Cardiac fibroblast (primary cell): Measurements from ENCODE around the gene DCTN5.

ENCODE experiments used
- DNase-seq, 2 donors: peaks; one replicate each; pipeline versions ENCODE4 v3.0.0 to v3.0.0-alpha.2; 2010; ENCODE audit warnings: low read depth in 2 of 2
- H3K4me3 ChIP-seq, 2 donors: replicated peaks in 1 of 2; 1 replicate in 1 of 2; 2 replicates in 1 of 2; pipeline ENCODE4 v1.5.1; 2011; ENCODE audit warnings: low read depth in 2 of 2, low read length in 2 of 2, mild to moderate bottlenecking in 2 of 2, moderate library complexity in 1 of 2
- TF ChIP-seq, protein P1 (sequence below): IDR thresholded peaks from one replicate; pipeline ENCODE4 v1.5.1; 2011; ENCODE audit warnings: low read depth, mild to moderate bottlenecking, low read length, inconsistent platforms

Gene DCTN5

DNA sequence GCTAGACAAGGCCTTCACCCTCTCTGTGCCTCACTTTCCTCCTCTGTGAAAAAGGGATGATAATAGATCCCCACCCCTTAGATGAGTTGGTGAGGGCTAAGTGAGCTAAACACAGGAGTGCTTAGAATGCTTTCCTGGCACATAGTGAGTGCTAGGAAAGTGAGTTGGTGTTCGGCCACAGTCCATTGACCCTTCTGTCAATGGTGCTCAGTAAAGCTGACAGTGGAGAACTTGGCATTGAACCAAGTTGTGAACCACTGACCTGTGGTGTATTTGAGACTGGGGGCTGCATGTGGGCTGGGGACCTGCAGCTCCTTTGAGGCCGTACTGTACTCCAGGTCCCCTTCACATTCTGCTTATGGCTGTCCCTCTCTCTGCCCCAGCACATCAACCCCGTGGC, 42.2 kb downstream of the DCTN5 start:
- no peak for DNase-seq
- H3K4me3 ChIP-seq: no peak overlapping the region
- TF ChIP-seq, protein P1, sequence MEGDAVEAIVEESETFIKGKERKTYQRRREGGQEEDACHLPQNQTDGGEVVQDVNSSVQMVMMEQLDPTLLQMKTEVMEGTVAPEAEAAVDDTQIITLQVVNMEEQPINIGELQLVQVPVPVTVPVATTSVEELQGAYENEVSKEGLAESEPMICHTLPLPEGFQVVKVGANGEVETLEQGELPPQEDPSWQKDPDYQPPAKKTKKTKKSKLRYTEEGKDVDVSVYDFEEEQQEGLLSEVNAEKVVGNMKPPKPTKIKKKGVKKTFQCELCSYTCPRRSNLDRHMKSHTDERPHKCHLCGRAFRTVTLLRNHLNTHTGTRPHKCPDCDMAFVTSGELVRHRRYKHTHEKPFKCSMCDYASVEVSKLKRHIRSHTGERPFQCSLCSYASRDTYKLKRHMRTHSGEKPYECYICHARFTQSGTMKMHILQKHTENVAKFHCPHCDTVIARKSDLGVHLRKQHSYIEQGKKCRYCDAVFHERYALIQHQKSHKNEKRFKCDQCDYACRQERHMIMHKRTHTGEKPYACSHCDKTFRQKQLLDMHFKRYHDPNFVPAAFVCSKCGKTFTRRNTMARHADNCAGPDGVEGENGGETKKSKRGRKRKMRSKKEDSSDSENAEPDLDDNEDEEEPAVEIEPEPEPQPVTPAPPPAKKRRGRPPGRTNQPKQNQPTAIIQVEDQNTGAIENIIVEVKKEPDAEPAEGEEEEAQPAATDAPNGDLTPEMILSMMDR: no peak

DNA sequence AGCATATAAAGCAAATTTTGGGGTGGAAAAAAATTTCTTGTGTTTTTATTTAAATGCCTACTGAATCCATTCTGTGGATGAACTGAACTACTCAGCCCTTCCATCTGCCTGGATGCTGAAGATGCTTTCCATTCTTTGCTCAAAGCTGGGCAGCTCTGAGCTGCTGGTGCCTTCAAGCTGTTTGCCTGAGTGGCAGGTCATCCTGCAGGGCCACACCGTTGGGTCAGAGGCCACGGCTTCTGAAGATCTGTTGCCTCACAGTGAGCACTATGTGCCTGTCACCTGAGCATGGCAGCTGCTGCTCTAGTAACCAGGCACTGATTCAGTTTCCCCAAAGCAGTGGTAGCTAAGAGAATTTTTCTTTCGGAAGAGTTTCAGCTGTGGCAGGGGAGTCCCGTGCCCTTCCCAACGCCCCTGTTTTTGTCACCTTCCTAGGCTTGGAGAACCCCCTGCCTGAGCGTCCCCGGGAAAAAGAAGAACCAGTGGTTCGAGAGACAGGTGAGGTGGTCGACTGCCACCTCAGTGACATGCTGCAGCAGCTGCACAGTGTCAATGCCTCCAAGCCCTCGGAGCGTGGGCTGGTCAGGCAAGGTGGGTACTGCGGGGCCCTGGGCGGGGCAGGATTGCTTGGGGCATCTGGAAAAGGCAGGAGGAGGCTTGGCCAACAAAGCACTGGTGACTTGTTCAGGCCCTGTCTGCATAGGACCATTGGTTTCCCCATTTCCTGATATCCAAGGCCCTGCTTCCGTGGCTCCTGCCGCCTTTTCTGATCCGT, 46.0 kb downstream of the DCTN5 start:
- TF ChIP-seq, protein P1: no peak
- no peak for DNase-seq
- H3K4me3 ChIP-seq: no peak overlapping the region

DNA sequence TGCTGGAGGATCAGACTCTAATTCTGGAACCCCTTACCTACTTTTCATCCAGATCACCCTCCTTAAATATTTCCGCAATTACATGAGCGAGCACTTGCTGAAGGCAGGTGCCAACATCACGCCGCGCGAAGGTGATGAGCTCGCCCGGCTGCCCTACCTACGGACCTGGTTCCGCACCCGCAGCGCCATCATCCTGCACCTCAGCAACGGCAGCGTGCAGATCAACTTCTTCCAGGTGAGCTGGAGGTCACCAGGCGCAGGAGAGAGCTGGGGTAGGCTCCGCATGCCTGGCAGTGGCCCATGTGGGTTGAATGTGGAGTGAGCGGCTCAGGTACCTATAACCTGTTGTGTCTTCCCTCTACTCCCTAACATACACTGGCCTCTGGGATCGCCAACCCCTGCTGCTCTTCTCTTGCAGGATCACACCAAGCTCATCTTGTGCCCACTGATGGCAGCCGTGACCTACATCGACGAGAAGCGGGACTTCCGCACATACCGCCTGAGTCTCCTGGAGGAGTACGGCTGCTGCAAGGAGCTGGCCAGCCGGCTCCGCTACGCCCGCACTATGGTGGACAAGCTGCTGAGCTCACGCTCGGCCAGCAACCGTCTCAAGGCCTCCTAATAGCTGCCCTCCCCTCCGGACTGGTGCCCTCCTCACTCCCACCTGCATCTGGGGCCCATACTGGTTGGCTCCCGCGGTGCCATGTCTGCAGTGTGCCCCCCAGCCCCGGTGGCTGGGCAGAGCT, 48.3 kb downstream of the DCTN5 start:
- no peak for DNase-seq
- H3K4me3 ChIP-seq: no peak overlapping the region
- TF ChIP-seq, protein P1: no peak

DNA sequence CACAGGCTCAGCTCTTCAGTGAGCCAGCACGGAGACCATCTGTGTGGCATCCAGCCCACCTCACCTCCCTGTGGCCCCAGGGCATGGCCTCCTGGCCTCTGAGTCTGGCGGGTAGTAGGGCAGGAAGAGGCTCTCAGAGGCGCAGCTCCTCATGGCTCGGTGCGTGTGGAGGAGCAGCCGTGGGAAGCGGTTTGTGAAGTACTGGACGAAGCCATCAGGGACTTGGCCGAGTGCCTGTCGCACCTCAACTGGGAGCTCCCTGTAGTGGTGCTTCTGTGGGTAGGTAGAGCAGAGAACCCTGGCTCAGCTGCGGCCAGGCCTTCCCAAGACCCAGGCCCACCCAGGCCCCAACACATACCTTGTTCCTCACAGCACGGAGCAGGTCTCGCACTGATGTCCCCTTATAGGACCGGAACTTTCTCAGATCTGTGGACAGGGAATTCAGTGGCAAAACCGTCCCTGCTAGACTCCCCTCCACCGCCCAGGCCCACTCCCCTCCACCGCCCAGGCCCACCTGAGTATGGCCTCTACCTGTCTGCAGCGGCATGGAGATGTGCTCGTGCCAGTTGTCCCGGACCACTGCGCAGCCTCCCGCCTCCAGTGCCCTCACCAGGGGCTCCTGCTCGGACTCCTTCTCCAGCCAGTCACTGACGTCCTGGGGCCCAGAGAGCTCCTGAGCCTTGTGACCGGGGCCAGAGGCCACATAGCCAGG, 49.7 kb downstream of the DCTN5 start:
- H3K4me3 ChIP-seq: no peak overlapping the region
- TF ChIP-seq, protein P1: no peak
- no peak for DNase-seq

DNA sequence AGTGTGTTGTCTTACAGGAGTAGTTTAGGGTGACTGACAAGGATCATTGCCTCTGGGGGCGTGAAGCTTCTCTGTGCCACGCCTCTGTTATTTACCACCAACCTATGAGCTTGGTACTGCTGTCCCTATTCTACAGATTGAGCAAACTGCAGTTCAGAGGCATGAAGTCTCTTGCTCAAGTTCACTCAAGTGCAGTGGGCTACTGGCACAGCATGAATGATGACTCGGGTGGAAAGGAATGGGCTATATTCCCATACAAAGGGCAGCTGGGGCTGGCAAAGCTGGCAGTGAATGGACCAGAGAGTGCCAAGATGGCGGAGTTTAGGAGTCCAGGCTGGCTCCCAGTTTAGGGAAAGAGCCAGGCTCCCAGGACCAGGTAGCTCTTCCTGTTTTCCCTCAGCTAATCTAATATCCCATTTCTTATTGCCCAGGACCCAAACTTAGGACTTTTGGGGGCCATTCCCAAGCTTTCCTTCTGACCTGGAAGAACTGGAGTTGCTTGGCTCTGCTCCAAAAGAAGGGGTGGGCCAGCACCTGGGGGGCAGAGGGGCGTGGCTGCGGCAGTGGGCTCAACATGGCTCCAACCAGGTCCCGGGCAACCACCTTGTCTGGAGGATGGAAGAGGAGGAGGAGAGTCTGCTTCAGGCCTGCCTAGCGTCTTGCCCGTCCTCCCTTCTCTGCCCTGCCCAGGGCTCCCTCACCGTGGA, 50.4 kb downstream of the DCTN5 start:
- DNase-seq: peak; percentile 35 to 57
- TF ChIP-seq, protein P1: no peak
- H3K4me3 ChIP-seq: no peak overlapping the region

DNA sequence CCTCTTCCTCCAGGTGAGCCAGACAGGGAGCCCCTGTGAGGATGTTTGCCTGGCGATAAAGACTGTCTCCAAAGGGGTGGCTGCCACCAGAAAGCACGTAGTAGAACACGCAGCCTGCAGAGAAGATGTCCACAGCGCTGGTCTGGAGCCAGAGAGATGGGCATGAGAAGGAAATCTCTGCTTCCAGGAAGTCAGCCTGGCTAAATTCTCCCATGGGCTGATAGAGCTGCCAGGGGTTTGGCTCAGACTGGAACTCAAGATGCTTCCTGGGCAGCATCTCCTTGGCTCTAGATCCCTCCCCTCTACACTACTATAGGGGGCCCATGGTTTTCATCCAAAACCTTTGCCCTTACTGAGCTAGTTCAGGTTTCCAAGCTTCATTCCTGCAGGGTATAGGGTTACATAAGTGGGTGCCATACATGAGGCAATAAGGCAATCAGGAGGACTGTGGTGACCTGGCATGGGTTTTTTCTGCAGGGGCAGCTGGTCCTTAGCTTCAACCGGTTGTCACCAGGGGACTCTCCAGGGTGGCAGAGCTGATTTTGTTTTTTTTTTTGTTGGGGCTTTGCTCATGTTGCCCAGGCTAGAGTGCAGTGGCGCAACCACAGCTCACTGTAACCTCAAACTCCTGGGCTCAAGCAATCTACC, 51.0 kb downstream of the DCTN5 start:
- TF ChIP-seq, protein P1: no peak
- no peak for DNase-seq
- H3K4me3 ChIP-seq: no peak overlapping the region
